H1 (cell line): ENCODE measurements around the gene RPL37A. TPM values are rescaled to one million over a fixed set of nuclear protein-coding genes. Genes with fewer than 3 reads are reported as not detected.
A peak's percentile ranks its signal among the peaks of the same experiment; 100 is the strongest.

Experiments
- CTCF ChIA-PET: fragments of 300-600 bp; sonication (Branson Sonifier 250); formaldehyde crosslinking; loops from one replicate; lab custom pipeline; 2021; ENCODE audit not compliant: partially characterized antibody; lab: Charles Lee
- POLR2A ChIA-PET: fragments of 300-600 bp; sonication (Branson Sonifier 250); formaldehyde crosslinking; loops from one replicate; lab custom pipeline; 2021; ENCODE audit warnings: inconsistent platforms; ENCODE audit not compliant: partially characterized antibody; lab: Charles Lee
- DNase-seq, 2 experiments: peaks; one replicate each; pipeline versions ENCODE4 v3.0.0 to v3.0.0-alpha.2; 2010 to 2022; ENCODE audit warnings: low spot score in 2 of 2, low read depth in 1 of 2, mixed read lengths in 1 of 2
- FAIRE-seq: peaks from 2 replicates; lab custom pipeline; 2011; peaks lifted over from hg19 to GRCh38; lab: Jason Lieb, UNC
- H2AFZ ChIP-seq: 2 replicates; pipeline ENCODE4 v1.8.1; 2012; ENCODE audit warnings: low read length, inconsistent platforms
- H2AK5ac ChIP-seq: 2 replicates; pipeline ENCODE4 v1.6.1; 2013; ENCODE audit warnings: low read depth, low read length
- H2BK120ac ChIP-seq: replicated peaks from 2 replicates; pipeline ENCODE3; 2013; ENCODE audit warnings: low read depth, low read length, inconsistent platforms
- H2BK12ac ChIP-seq: 2 replicates; pipeline ENCODE4 v1.6.1; 2013; ENCODE audit warnings: low read depth, low read length
- H2BK15ac ChIP-seq: 2 replicates; pipeline ENCODE4 v1.6.1; 2013; ENCODE audit warnings: low read length
- H2BK20ac ChIP-seq: 2 replicates; pipeline ENCODE4 v1.6.1; 2013; ENCODE audit warnings: low read length
- H2BK5ac ChIP-seq: 2 replicates; pipeline ENCODE4 v1.6.1; 2013; ENCODE audit warnings: low read depth, low read length
- H3K14ac ChIP-seq: 2 replicates; pipeline ENCODE4 v1.6.1; 2013; ENCODE audit warnings: inconsistent platforms; ENCODE audit not compliant: insufficient read length
- H3K18ac ChIP-seq: 2 replicates; pipeline ENCODE4 v1.6.1; 2013; ENCODE audit warnings: low read length; ENCODE audit errors: extremely low read depth
- H3K23ac ChIP-seq: 2 replicates; pipeline ENCODE4 v1.6.1; 2013; ENCODE audit warnings: inconsistent platforms; ENCODE audit not compliant: insufficient read length
- H3K23me2 ChIP-seq: 2 replicates; pipeline ENCODE4 v1.6.1; 2013; ENCODE audit warnings: low read depth, low read length
- H3K27ac ChIP-seq: 2 replicates; pipeline ENCODE4 v1.6.1; 2011; ENCODE audit warnings: low read depth, low read length, inconsistent platforms
- H3K27me3 ChIP-seq, 4 experiments: replicated peaks in 1 of 4; 1 replicate in 1 of 4; 2 replicates in 3 of 4; pipeline versions ENCODE4 v1.6.1 to v1.8.1; 2011 to 2013; ENCODE audit warnings: low read length in 3 of 4, mild to moderate bottlenecking in 3 of 4, inconsistent platforms in 2 of 4, mixed read lengths in 2 of 4, moderate library complexity in 1 of 4; ENCODE audit not compliant: control insufficient read depth in 3 of 4, insufficient read depth in 3 of 4; ENCODE audit errors: extremely low read depth in 1 of 4
- H3K36me3 ChIP-seq, 4 experiments: 2 replicates each; pipeline versions ENCODE4 v1.6.1 to v1.8.1; 2011 to 2013; ENCODE audit warnings: mild to moderate bottlenecking in 4 of 4, low read length in 3 of 4, moderate library complexity in 2 of 4, control low read depth in 1 of 4, inconsistent platforms in 1 of 4; ENCODE audit not compliant: insufficient read depth in 4 of 4, control insufficient read depth in 2 of 4
- H3K4ac ChIP-seq: replicated peaks from 2 replicates; pipeline ENCODE3; 2013; ENCODE audit warnings: low read length, low read depth, mixed read lengths, inconsistent platforms; ENCODE audit not compliant: insufficient read length
- H3K4me1 ChIP-seq, 4 experiments: replicated peaks in 1 of 4; 1 replicate in 1 of 4; 2 replicates in 3 of 4; pipeline versions ENCODE4 v1.6.1 to v1.8.1; 2011 to 2013; ENCODE audit warnings: low read length in 3 of 4, inconsistent platforms in 2 of 4, mixed read lengths in 1 of 4; ENCODE audit not compliant: insufficient read depth in 4 of 4, control insufficient read depth in 3 of 4
- H3K4me2 ChIP-seq, 2 experiments: 2 replicates each; pipeline versions ENCODE4 v1.6.1 to v1.8.1; 2011 to 2013; ENCODE audit warnings: low read depth in 2 of 2, low read length in 2 of 2, control low read depth in 1 of 2, inconsistent platforms in 1 of 2, mild to moderate bottlenecking in 1 of 2; ENCODE audit not compliant: insufficient read depth in 1 of 2
- H3K4me3 ChIP-seq, 4 experiments: fragments of 200-600, 300-600 bp in 1 of 4; sonication (generic), shearing (Covaris generic), sonication (Bioruptor Twin) in 1 of 4; 2 replicates each; pipeline versions ENCODE4 v1.5.1 to v1.8.1; 2011 to 2016; ENCODE audit warnings: low read length in 4 of 4, low read depth in 3 of 4, control low read depth in 2 of 4, inconsistent platforms in 2 of 4, mild to moderate bottlenecking in 2 of 4, mixed read lengths in 1 of 4, moderate library complexity in 1 of 4; ENCODE audit not compliant: insufficient read depth in 2 of 4; ENCODE audit errors: extremely low read depth in 1 of 4
- H3K56ac ChIP-seq: replicated peaks from 2 replicates; pipeline ENCODE3; 2013; ENCODE audit warnings: low read depth, mild to moderate bottlenecking, mixed read lengths, low read length, inconsistent platforms; ENCODE audit not compliant: insufficient read length
- H3K79me1 ChIP-seq: 2 replicates; pipeline ENCODE4 v1.6.1; 2013; ENCODE audit warnings: low read depth, low read length, control low read depth
- H3K79me2 ChIP-seq, 2 experiments: 2 replicates each; pipeline versions ENCODE4 v1.6.1 to v1.8.1; 2012 to 2013; ENCODE audit warnings: low read length in 2 of 2, mild to moderate bottlenecking in 2 of 2, inconsistent platforms in 1 of 2; ENCODE audit not compliant: insufficient read depth in 2 of 2, control insufficient read depth in 1 of 2
- H3K9ac ChIP-seq, 4 experiments: replicated peaks in 1 of 4; 1 replicate in 1 of 4; 2 replicates in 3 of 4; pipeline versions ENCODE4 v1.6.1 to v1.8.1; 2011 to 2013; ENCODE audit warnings: low read depth in 3 of 4, low read length in 3 of 4, control low read depth in 2 of 4, mild to moderate bottlenecking in 2 of 4, moderate library complexity in 2 of 4, inconsistent platforms in 1 of 4; ENCODE audit errors: extremely low read depth in 1 of 4
- H3K9me3 ChIP-seq, 2 experiments: 2 replicates each; pipeline versions ENCODE4 v1.6.1 to v1.8.1; 2012 to 2013; ENCODE audit warnings: mild to moderate bottlenecking in 2 of 2, moderate library complexity in 2 of 2, control low read depth in 1 of 2, inconsistent platforms in 1 of 2, low read depth in 1 of 2, low read length in 1 of 2, mixed read lengths in 1 of 2; ENCODE audit not compliant: insufficient read depth in 2 of 2
- H4K20me1 ChIP-seq, 2 experiments: replicated peaks in 1 of 2; 2 replicates each; pipeline versions ENCODE3 to v1.8.1; 2011 to 2013; ENCODE audit warnings: inconsistent platforms in 2 of 2, low read length in 2 of 2, mild to moderate bottlenecking in 1 of 2; ENCODE audit not compliant: insufficient read depth in 2 of 2, control insufficient read depth in 1 of 2
- H4K5ac ChIP-seq: 2 replicates; pipeline ENCODE4 v1.6.1; 2013; ENCODE audit warnings: low read length, low read depth, mixed read lengths, inconsistent platforms; ENCODE audit not compliant: insufficient read length
- H4K8ac ChIP-seq: 2 replicates; pipeline ENCODE4 v1.8.0; 2013; ENCODE audit warnings: mild to moderate bottlenecking, moderate library complexity, low read length, inconsistent platforms; ENCODE audit not compliant: insufficient read depth; ENCODE audit errors: extremely low read depth
- H4K91ac ChIP-seq: replicated peaks from 2 replicates; pipeline ENCODE3; 2013; ENCODE audit warnings: low read length, mixed read lengths, inconsistent platforms; ENCODE audit not compliant: insufficient read length
- POLR2A ChIP-seq, 2 experiments: IDR thresholded peaks; 1 replicate in 1 of 2; 2 replicates in 1 of 2; pipeline ENCODE4 v1.6.1; 2011; ENCODE audit warnings: low read depth in 2 of 2, low read length in 2 of 2, mild to moderate bottlenecking in 2 of 2; ENCODE audit errors: control extremely low read depth in 1 of 2
- POLR2AphosphoS5 ChIP-seq: IDR thresholded peaks from 2 replicates; pipeline ENCODE4 v1.6.1; 2011; ENCODE audit warnings: low read depth, low read length
- SIRT6 ChIP-seq: IDR thresholded peaks from one replicate; pipeline ENCODE4 v1.7.1; 2012; ENCODE audit warnings: low read length, inconsistent platforms
- WGBS, 2 experiments: shearing (Covaris generic) in 1 of 2; methylation state at CpG; one replicate each; pipeline versions ENCODE4 v1.1.6 to v1.1.7; 2013 to 2015; ENCODE audit warnings: low lambda C conversion rate in 2 of 2, mixed read lengths in 2 of 2, inconsistent platforms in 1 of 2, low coverage in 1 of 2, missing lambda C conversion rate in 1 of 2; ENCODE audit not compliant: insufficient replicate concordance in 2 of 2, insufficient coverage in 1 of 2, insufficient read length in 1 of 2; ENCODE audit errors: extremely low coverage in 1 of 2, missing lambda C conversion rate in 1 of 2; 5-methylcytosine and 5-hydroxymethylcytosine counted together
- polyA plus RNA-seq, 7 experiments: library from polyadenylated mRNA; depleted of rRNA in 3 of 7; stranded (reverse) in 5 of 7; unstranded in 2 of 7; fragments of >200 nt in 5 of 7; fragments of 200-250 nt in 2 of 7; gene quantifications; 1 replicate in 5 of 7; 2 replicates in 1 of 7; 4 replicates in 1 of 7; pipeline versions ENCODE4 v1.2.1 to v1.2.3, GENCODE V29; 2011 to 2013; ENCODE audit warnings: missing spikeins in 2 of 7, mixed read lengths in 2 of 7
- total RNA-seq: library from RNA; stranded (reverse); fragmentation: NEBNext Ultra II Directional; extraction: Animal tissue kit (Norgen Biotek cat#: 25700); gene quantifications from 2 replicates; pipeline ENCODE4 v1.2.1, GENCODE V29; 2021

The RPL37A gene
- total and polyA plus RNA-seq, 2 of the 8 experiments (the other 6 are each of a cell fraction or from before 2014, with no cell fraction given), result 1,737 to 3,180 TPM

DNA sequence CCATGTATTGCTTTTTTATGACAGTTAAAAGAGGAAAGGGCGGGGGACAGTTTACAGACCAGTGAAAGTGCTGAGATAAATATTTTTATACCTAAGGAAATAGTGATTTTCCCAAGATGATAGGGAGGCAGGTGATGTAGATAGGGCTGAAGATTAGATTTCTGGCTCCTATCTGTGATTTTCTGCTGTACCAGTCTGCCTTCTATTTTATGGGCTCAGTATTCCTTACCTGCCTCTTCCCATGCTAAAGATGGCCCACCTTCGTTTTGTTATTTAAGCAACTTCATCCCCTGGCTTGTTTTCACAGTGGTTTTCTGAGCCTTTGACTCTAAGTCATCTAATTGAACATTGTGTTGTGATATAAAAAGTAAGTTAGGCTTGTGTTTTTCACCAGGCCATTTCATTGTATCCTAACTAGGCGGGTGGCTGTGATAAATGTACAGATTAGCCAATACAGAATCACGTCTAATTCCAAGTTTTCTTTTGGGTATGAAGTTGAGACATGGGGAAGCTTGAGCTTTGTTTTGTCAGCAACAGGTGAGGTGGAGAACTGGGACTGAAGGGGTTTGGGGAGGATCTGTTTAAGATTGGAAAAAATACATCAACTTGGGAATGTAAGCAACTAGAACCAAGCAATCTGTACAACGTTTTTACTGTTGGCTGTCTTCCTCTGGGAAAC lies 5.2 kb downstream of the RPL37A start:
- Histone ChIP-seq H2BK5ac (no peak overlapping the region), H3K4me2 (no peak overlapping the region), H3K18ac (no peak overlapping the region), H2BK120ac (no peak overlapping the region), H3K79me1 (0 out of 2 replicates have a peak, but pooled peaks cover 5% of the 10 kb centered on the region), H3K27ac (no peak overlapping the region), H3K9ac (peak overlapping the region in 1 of 4 experiments; percentile 21; a peak in 1 of 7 replicates), H3K23ac (no peak overlapping the region), H2AK5ac (no peak overlapping the region), H4K20me1 (peaks cover 5 to 18% of the 10 kb centered on the region in 2 experiments), H2BK12ac (no peak overlapping the region), H3K56ac (no peak overlapping the region), H4K8ac (no peak overlapping the region), H3K36me3 (peaks cover 32 to 86% (median 57%) of the 10 kb centered on the region in 4 experiments), H3K4ac (no peak overlapping the region), H3K4me1 (peaks cover 0 to 6% (median 3%) of the 10 kb centered on the region in 4 experiments; a peak in 4 of 7 replicates), H3K4me3 (no peak overlapping the region), H3K9me3 (no peaks in the 10 kb centered on the region), H3K23me2 (peaks cover 6% of the 10 kb centered on the region)
- CTCF ChIA-PET, result interaction anchor here (1.1 to 1.2 kb wide), 2 partner anchors 15 to 16 kb away, joined by 3 read pairs; no protein-coding TSS in a partner anchor
- DNase-seq, result no peak
- TF ChIP-seq POLR2AphosphoS5, result peak; percentile 2; the same call in 1 of the 2 replicates
- TF ChIP-seq SIRT6, result no peak
- TF ChIP-seq POLR2A (IDR thresholded peaks at IDR 0.05; ENCODE audit: control extremely low read depth in 1 of 2, low read depth in 2 of 2, low read length in 2 of 2), result peak in 1 of 2 experiments; percentile 51; a peak in 1 of 3 replicates
- TF ChIP-seq, all 59 proteins: peak for 2
- Histone ChIP-seq H3K27me3 (no peaks in the 10 kb centered on the region), H2BK15ac (no peak overlapping the region), H4K91ac (no peak overlapping the region), H3K79me2 (peaks cover 15 to 43% of the 10 kb centered on the region in 2 experiments), H2AFZ (no peak overlapping the region), H4K5ac (no peak overlapping the region), H2BK20ac (no peak overlapping the region), H3K14ac (no peak overlapping the region)
- FAIRE-seq, result no peak
- WGBS, 2 experiments, result 69% methylated on average over 5 of the region's 5 CpGs; no CpG with 5 or more reads in 1 of the 2 experiments
- POLR2A ChIA-PET, result interaction anchor here (0.6 to 5.4 kb wide), 22 partner anchors 9 to 478 kb away, joined by 3 to 27 read pairs (median 3); partner anchors contain the start of gene SMARCAL1
